ENCODE results near the gene MARK3.

Gene MARK3

DNA sequence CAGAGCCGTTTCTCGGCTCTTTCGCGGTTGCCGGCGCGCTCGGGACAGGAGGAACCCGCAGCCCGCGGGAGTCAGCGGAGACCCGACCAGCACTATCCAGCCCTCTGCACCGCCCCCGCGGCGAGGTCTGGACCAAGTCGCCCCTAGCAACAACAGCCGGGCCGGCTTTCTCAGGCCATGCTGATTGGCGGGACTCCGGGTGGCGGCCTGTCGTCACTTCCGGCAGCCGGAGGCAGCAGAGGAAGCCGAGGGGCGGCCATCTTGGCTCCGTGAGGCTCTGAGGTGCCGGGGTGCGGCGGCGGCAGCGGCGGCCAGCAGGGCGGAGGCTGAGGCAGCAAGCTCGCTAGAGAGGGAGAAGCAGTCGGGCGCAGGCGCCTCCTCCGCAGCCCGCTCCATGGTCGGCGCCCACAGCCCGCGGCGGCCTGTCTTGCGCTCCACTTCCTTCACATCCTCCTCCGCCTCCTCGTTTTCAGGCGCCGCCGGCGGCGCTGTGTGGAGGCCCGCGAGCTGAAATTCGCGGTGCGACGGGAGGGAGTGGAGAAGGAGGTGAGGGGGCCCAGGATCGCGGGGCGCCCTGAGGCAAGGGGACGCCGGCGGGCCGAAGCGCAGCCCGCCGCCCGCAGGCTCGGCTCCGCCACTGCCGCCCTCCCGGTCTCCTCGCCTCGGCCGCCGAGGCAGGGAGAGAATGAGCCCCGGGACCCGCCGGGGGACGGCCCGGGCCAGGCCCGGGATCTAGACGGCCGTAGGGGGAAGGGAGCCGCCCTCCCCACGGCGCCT lies at the start of gene MARK3:
Gene MARK3 (plus strand): TSS at position 264 of the 777 bp plus-strand sequence. CDS start 615 bp downstream, outside the sequence.
- Mint-ChIP-seq H3K36me3 (ENCODE audit: low read depth) (peaks cover 9% of the 10 kb centered on the region), H3K27ac (peak within 1 kb of the TSS; percentile 91), H3K4me3 (peak within 1 kb of the TSS; percentile 90), H3K27me3 (no peaks in the 10 kb centered on the region), H3K4me1 (ENCODE audit: low read depth) (peaks cover 44% of the 10 kb centered on the region), H3K9me3 (no peaks in the 10 kb centered on the region)
- intact Hi-C loops (cut with micrococcal nuclease), result loop anchor here (2.0 to 5.0 kb wide), 2 partner anchors 33 to 51 kb away; partner anchors contain the start of gene EIF5

DNA sequence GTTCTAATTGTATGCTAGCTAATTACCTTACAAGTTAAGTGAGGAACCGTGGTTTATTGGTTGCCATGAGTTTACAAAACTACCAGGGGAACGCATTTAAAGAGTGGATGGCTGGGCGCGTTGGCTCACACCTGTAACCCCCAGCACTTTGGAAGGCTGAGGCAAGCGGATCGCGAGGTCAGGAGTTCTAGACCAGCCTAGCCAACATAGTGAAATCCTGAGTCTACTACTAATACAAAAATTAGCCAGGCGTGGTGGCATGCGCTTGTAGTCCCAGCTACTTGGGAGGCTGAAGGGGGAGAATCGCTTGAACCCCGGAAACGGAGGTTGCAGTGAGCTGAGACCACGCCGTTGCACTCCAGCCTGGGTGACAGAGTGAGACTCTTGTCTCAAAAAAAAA lies 49.0 kb upstream of the MARK3 start:
- Mint-ChIP-seq H3K4me1 (ENCODE audit: low read depth) (peaks cover 51% of the 10 kb centered on the region), H3K9me3 (no peaks in the 10 kb centered on the region)
- intact Hi-C loops (cut with micrococcal nuclease), result no loop called here

DNA sequence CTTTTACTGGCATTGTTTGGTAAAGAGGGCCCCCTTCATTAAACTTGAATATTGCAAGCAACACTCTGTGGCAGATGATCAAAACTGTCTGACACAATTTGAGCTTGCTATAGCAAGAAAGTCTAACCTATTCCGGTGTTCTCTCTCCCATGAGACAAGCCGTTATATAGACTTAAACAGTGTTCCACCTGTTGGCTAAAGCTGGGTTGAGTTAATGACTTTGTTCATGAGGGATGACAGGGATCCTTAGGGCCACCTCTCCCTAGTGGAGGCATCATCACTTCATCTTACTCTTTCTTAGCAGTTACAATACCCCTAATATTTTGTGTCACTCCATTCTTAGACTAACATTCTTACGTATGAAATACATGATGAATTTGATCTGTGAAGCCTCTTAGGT lies 47.4 kb upstream of the MARK3 start:
- Mint-ChIP-seq H3K36me3 (ENCODE audit: low read depth) (peaks cover 92% of the 10 kb centered on the region), H3K27ac (no peak overlapping the region), H3K4me3 (no peak overlapping the region), H3K27me3 (no peaks in the 10 kb centered on the region), H3K4me1 (ENCODE audit: low read depth) (peaks cover 45% of the 10 kb centered on the region), H3K9me3 (no peaks in the 10 kb centered on the region)
- intact Hi-C loops (cut with micrococcal nuclease), result no loop called here

More for the DNA sequence above, 49.0 kb upstream of the MARK3 start:
- Mint-ChIP-seq H3K27ac (peak overlapping the region; percentile 34), H3K4me3 (no peak overlapping the region), H3K36me3 (ENCODE audit: low read depth) (peaks cover 75% of the 10 kb centered on the region), H3K27me3 (no peaks in the 10 kb centered on the region)

DNA sequence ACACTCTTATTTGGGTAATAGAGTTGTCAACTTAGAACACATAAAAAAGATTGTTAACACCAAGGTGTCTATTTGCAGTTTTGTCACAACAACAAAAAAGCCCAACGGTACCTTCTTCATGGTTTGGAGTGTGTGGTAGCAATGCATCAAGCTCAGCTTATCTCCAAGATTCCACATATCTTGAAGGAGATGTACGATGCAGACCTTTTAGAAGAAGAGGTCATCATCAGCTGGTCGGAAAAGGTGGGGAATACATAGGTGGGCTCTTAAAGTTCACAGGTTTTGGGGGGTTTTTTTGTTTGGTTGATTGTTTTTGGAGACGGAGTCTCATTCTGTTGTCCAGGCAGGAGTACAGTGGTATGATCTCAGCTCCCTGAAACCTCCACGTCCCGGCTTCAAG lies 45.7 kb upstream of the MARK3 start:
- no peak overlapping the region for H3K4me3 Mint-ChIP-seq
- H3K9me3 Mint-ChIP-seq, result no peaks in the 10 kb centered on the region
- no peaks in the 10 kb centered on the region for H3K27me3 Mint-ChIP-seq
- intact Hi-C loops (cut with micrococcal nuclease), result no loop called here
- H3K4me1 Mint-ChIP-seq (ENCODE audit: low read depth), result peaks cover 45% of the 10 kb centered on the region
- peaks cover 97% of the 10 kb centered on the region for H3K36me3 Mint-ChIP-seq (ENCODE audit: low read depth)
- no peak overlapping the region for H3K27ac Mint-ChIP-seq

DNA sequence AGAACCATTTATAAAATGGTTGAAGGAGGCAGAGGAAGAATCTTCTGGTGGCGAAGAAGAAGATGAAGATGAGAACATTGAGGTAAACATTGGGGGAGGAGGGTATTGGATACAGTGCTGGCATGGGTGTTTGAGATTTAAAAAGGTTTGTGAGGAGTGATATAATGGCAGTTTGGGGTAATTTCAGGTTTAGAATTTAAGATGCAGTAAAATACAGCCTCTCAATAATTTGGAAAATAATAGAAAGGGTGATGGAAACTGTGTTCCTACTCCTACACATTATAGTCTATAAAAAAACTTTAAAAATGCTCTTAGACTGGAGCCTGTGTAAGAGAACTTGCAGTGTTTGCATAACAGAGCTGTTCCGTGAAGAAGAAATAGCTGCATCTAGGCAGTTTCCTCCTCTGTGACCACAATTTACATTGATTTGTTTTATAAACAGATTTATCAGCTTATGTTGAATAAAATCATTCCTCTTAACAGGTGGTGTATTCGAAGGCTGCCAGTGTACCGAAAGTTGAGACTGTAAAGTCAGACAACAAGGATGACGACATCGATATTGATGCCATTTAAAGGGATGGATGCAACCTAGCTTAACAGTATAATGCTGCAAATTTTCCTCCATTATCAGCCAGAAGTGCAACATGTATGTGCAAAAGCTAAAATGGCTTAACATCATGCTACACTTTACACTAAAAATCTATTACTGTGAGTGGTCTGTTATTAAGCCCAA lies 44.6 kb upstream of the MARK3 start:
- intact Hi-C loops (cut with micrococcal nuclease), result no loop called here
- peaks cover 99% of the 10 kb centered on the region for H3K36me3 Mint-ChIP-seq (ENCODE audit: low read depth)
- H3K27ac Mint-ChIP-seq, result no peak overlapping the region
- H3K4me1 Mint-ChIP-seq (ENCODE audit: low read depth), result peaks cover 39% of the 10 kb centered on the region
- no peaks in the 10 kb centered on the region for H3K9me3 Mint-ChIP-seq
- H3K4me3 Mint-ChIP-seq, result no peak overlapping the region
- H3K27me3 Mint-ChIP-seq, result no peaks in the 10 kb centered on the region

DNA sequence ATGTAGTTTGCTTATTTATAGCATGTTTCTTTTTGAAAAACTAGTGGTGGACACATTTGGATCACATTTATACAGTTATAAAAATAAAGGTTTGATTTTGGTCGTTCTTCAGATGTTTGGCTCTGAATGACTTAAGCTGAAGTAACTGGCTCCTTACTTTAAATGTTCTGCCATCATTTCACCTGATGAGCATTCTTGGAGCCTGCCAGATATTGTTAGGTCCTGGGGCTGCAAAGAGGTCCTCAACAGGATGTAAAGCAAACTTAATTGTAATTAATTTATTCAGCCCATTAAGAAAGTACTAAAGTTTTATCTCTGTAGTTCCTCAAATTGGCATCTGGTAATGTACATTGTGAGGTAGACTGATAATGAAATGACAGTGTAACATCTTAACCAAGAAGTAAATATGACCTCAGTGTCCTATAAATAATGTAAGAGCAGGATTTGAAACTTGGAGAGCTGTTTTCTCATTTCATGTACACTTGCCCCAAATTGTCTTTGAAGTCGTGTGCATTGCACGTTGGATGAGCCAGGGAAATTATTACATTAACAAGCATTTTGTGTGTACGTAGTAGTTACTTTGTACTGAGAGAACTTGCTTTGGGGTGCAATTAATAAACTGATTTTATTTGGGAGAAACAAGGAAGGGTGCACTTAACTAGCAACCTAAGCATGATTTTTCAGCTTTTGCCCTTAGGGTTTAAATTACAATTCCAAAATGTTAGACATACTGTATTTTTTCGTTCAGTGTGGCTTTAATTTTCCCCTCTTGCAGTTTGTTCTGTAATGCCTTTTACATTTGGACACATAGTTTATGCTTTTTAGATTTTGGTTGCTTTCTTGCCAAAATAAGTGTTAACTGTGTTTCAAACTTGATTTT lies 43.7 kb upstream of the MARK3 start:
- Mint-ChIP-seq H3K9me3 (no peaks in the 10 kb centered on the region), H3K4me3 (no peak overlapping the region), H3K27ac (no peak overlapping the region), H3K36me3 (ENCODE audit: low read depth) (peaks cover 91% of the 10 kb centered on the region), H3K4me1 (ENCODE audit: low read depth) (peaks cover 31% of the 10 kb centered on the region), H3K27me3 (no peaks in the 10 kb centered on the region)
- intact Hi-C loops (cut with micrococcal nuclease), result no loop called here

DNA sequence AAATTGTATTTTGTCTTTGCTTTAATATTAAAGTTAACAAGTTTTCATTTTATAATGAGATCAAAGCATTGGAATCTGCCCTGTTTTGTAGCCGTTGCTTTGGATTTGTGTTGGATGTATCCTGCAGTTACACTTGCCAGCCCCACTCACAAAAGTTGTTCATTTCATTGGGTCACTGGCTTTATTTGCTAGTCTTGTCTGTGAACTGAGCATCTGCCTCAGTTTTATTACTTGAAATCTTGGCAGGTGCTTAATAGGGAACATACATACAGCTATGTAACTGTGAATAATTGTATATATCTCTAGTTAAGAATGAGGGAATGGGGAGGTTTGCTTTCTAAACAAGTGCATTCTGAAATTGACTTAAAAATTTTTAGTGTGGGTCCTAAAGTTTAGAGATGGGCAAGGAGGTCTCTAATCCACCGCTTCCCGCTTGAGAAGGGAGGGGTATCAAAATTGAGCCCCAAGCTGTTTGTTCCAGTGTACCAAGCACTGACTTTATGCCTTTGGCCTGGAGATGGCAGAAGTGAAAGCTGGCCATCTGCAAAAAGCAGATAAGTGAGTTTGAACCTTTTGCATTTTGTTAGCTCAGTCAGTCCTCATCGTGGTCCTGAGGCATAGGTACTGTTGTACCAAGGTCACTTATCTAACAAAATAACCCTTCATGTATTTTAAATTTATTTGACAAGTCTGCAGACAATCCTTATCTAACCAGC lies 41.9 kb upstream of the MARK3 start:
- H3K4me1 Mint-ChIP-seq (ENCODE audit: low read depth), result peaks cover 24% of the 10 kb centered on the region
- peaks cover 73% of the 10 kb centered on the region for H3K36me3 Mint-ChIP-seq (ENCODE audit: low read depth)
- H3K9me3 Mint-ChIP-seq, result no peaks in the 10 kb centered on the region
- H3K27ac Mint-ChIP-seq, result no peak overlapping the region
- no peak overlapping the region for H3K4me3 Mint-ChIP-seq
- intact Hi-C loops (cut with micrococcal nuclease), result no loop called here
- H3K27me3 Mint-ChIP-seq, result no peaks in the 10 kb centered on the region

DNA sequence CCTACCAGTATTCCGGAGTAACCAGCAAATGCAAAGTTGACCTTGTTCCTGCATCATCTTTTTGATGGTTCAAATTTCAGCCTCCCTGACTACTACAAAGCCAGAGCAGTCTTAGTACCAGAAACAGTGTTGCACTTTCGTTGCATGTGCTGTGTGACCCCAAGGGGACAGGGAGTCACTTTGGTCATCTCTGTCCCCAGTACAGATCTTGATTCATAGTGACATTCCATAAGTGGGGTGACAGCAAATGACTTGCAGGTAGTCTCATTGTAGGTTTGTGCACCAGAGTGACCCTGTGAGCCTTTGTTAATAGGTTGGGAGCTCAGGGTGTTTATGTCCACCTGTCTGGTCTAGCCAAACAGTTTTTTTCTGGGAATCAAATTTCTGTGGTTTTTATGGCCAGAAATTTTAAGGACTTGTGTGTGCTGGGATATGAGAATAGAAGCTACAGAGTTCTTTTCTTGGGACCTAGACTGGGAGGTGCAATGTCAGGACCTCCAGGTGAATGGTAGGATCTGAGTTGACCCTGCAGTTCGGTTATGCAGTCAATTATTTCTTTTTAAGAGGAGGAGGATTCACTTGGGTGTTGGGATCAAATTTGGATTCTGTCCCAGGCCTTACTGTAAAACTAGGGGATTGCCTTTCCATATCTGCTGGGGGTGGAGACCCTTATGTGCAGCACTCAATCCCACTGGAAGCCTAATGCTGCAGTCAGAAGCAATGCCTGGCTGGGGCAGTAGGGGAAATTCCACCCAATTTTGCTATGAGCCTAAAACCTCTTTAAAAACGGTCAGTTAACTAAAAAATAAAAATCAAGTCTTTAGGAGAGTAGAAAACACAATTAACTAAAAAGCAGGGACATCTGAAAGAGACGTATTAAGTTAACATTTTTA lies 41.1 kb upstream of the MARK3 start:
- Mint-ChIP-seq H3K27ac (no peak overlapping the region), H3K9me3 (no peaks in the 10 kb centered on the region), H3K27me3 (no peaks in the 10 kb centered on the region), H3K4me1 (ENCODE audit: low read depth) (peaks cover 19% of the 10 kb centered on the region), H3K36me3 (ENCODE audit: low read depth) (peaks cover 64% of the 10 kb centered on the region), H3K4me3 (no peak overlapping the region)
- intact Hi-C loops (cut with micrococcal nuclease), result no loop called here

DNA sequence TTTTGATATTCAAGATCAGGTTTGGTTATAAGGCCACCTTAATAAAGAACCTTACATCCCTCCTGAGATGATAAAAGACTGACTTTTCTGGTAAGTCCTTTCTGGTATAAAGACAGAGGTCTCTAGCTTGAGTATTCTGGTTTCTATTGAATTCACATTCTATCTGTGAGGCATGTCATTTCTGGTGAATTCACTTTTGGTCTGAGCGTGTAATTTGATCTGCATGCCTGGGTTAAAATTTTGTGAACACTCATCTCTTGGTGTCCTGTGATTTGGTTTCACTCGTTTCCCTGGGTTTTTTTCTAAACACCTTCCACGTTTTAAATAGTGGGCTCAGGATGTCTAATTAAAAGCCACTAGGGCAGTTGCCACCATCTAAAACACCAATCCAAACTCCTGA lies 38.9 kb upstream of the MARK3 start:
- intact Hi-C loops (cut with micrococcal nuclease), result no loop called here
- Mint-ChIP-seq H3K9me3 (no peaks in the 10 kb centered on the region), H3K27me3 (no peaks in the 10 kb centered on the region), H3K36me3 (ENCODE audit: low read depth) (peaks cover 43% of the 10 kb centered on the region), H3K27ac (no peak overlapping the region), H3K4me3 (no peak overlapping the region), H3K4me1 (ENCODE audit: low read depth) (peaks cover 8% of the 10 kb centered on the region)

DNA sequence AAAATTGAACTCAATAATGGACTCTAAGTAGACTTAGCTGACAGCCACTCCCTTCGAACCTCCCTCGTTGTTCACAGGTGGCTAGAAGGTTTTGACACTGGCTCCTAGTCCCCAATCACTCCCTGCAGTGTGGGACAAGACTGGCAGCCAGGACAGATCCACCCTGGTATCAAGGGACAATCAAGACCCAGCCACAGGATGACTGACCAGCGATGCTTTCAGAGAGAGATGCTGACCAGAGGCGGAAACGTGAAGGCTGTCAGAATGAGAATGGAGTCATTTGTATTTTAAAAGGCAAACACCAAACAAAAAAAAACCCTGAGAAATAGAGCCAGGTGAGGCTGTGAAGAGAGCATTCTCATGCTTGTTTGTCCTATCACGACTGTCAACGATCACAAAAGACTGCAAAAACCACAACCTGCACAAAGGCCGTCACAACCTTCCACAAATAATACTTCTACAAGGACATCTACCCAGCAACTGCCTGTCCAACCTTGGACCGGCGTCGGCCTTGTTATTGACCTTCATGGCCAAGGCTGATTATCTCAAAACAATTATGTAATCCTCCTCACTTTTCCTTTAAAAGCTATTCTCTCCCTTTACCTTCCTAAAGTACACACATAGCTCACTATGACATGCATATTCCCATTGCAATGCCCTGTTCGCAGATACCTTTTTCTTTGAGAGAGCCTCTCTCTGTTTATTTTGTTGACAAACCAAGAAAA lies 38.0 kb upstream of the MARK3 start:
- no peak overlapping the region for H3K27ac Mint-ChIP-seq
- peaks cover 2% of the 10 kb centered on the region for H3K27me3 Mint-ChIP-seq
- intact Hi-C loops (cut with micrococcal nuclease), result no loop called here
- H3K9me3 Mint-ChIP-seq, result no peaks in the 10 kb centered on the region
- peaks cover 33% of the 10 kb centered on the region for H3K36me3 Mint-ChIP-seq (ENCODE audit: low read depth)
- H3K4me1 Mint-ChIP-seq (ENCODE audit: low read depth), result no peaks in the 10 kb centered on the region
- no peak overlapping the region for H3K4me3 Mint-ChIP-seq

DNA sequence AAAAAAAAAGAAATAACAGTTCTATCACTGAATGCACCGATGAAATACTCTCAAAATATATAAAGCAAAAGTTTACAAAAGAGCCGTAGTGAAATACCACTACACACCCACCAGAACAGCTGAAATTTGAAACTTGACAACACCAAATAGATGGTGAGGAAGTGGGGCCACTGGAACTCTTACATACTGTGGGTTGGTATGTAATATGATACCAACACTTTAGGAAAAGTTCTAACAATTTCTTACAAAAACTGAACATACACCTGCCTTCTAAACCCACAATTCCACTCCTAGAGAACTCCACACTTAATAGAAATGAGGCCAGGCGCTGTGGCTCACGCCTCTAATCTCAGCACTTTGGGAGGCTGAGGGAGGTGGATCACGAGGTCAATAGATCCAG lies 37.1 kb upstream of the MARK3 start:
- Mint-ChIP-seq H3K4me1 (ENCODE audit: low read depth) (no peaks in the 10 kb centered on the region), H3K27ac (no peak overlapping the region), H3K27me3 (peaks cover 7% of the 10 kb centered on the region), H3K36me3 (ENCODE audit: low read depth) (peaks cover 24% of the 10 kb centered on the region), H3K9me3 (no peaks in the 10 kb centered on the region), H3K4me3 (no peak overlapping the region)
- intact Hi-C loops (cut with micrococcal nuclease), result no loop called here

DNA sequence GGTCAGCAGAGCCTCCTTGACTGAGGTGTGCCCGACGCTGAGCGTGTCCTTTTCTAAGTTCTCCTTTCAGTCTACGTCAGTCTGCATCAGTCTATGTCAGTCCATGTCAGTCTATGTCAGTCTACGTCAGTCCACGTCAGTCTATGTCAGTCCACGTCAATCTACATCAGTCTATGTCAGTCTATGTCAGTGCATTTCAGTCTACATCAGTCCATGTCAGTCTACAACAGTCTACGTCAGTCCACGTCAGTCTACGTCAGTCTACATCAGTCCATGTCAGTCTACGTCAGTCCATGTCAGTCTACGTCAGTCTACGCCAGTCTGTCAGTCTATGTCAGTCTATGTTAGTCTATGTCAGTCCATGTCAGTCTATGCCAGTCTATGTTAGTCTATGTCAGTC lies 35.2 kb upstream of the MARK3 start:
- intact Hi-C loops (cut with micrococcal nuclease), result loop anchor here (5.0 kb wide), 1 partner anchor 37 kb away; the partner anchor contains the start of gene MARK3
- Mint-ChIP-seq H3K27ac (no peak overlapping the region), H3K4me3 (no peak overlapping the region), H3K36me3 (ENCODE audit: low read depth) (peaks cover 6% of the 10 kb centered on the region), H3K27me3 (peaks cover 7% of the 10 kb centered on the region), H3K9me3 (no peaks in the 10 kb centered on the region), H3K4me1 (ENCODE audit: low read depth) (no peaks in the 10 kb centered on the region)
